ENCODE data around the gene LAMA3. TPM values are rescaled to one million over a fixed set of nuclear protein-coding genes. Genes with fewer than 3 reads are reported as not detected.
A peak's percentile ranks its signal among the peaks of the same experiment; 100 is the strongest.

LAMA3 gene
- total RNA-seq, 2 donors from 2014 or later: 9.3 to 21.1 TPM

DNA sequence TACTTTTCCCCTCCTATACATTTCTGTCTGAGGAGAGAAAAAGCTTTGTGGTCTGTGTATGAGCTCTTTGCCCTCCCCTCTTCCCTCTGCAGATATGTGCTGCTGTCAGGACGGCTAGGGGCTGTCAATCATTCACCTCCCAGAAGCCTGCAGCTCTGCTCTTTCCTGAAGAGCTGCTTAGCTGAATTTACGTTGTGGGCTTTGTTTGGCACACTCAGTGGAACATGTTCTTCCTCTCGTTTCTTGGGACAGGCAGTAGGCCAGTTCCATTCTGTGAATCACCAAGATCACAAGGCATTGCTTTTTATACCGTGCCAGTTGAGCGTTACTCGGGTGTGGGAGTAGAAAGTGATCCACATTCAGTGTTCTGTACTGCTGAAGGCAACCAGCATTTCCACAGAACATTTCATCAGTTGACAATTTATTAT lies 136.7 kb downstream of the LAMA3 start:
- 42 to 65% methylated on average over 6 of the region's 6 CpGs for WGBS, 2 donors

DNA sequence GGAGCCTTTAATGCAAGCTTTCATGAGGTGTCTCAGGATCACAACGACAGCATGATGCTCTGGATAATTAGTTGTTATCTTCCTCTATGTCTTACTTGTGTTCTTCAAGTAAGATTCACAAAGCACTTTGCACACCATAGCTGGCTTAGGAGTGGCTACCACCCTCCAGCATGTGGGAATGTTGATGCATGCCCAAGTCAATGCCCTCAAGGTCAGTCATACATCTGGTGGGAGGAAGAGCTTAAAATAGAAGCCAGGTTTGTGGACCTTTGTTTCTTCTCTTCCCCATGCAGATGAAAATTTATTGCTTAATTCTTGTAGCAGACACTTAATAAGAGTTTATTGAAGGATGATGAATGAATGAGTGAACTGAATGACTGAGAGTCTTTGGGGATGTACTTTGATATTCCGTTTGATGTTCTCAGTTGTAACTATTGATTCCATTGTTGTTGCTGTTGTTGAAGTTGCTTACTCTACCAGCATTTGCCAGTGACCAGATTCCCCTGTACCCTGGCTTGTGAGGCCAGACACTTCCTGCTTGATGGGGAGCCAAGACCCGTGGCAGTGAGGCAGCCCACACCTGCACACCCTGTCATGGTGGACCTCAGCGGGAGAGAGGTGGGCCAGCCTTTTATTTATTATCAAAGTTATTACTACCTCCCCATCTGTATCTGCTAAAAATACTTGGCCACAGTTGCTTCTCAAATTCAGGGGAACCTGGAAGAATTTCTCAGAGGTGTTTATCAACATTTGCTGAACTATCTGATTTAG lies 137.8 kb downstream of the LAMA3 start:
- no peak for ATAC-seq
- H3K4me3 ChIP-seq: no peak overlapping the region
- intact Hi-C loops (cut with DNase I): no loop called here
- H3K9me3 ChIP-seq: no peaks in the 10 kb centered on the region
- no peak for DNase-seq
- no peaks in the 10 kb centered on the region for H3K4me1 ChIP-seq
- no peak for TF ChIP-seq POLR2A (IDR thresholded peaks at IDR 0.05)
- TF ChIP-seq CTCF (IDR thresholded peaks at IDR 0.05): no peak
- H3K27ac ChIP-seq: no peak overlapping the region
- no peaks in the 10 kb centered on the region for H3K36me3 ChIP-seq (replicated peaks in 1 of 2; ENCODE audit: insufficient read depth in 1 of 2, low read depth in 2 of 2)
- no peaks in the 10 kb centered on the region for H3K27me3 ChIP-seq
- WGBS, 2 donors: 71 to 82% methylated on average over 4 of the region's 4 CpGs

More for the DNA sequence above, 136.7 kb downstream of the LAMA3 start:
- intact Hi-C loops (cut with DNase I): no loop called here
- Histone ChIP-seq H3K36me3 (replicated peaks in 1 of 2; ENCODE audit: insufficient read depth in 1 of 2, low read depth in 2 of 2) (no peaks in the 10 kb centered on the region), H3K4me3 (no peak overlapping the region), H3K27ac (no peak overlapping the region), H3K9me3 (no peaks in the 10 kb centered on the region), H3K27me3 (no peaks in the 10 kb centered on the region), H3K4me1 (no peaks in the 10 kb centered on the region)
- peak in 3 of 4 donors; percentile 24 to 51 (median 28) for DNase-seq
- no peak for TF ChIP-seq POLR2A (IDR thresholded peaks at IDR 0.05)
- TF ChIP-seq CTCF (IDR thresholded peaks at IDR 0.05): no peak
- ATAC-seq: peak; percentile 30

DNA sequence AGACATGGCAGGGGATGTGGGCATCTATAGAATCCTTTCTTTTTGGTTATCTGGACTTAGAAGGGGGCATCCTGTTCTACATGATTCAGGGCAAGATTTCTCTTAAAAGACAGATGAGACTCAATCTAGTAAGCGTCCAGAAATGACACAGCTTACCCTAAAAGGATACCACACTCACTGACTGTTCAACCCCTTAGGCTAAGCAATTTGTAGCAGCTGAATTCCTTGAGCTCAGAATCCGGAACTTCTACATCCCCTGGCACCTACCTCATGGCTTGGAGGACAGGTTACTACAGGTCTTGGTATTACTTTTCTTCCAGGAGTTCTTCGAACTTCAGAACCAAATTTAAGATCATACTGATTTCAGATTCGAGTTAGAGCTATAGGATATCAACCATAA lies 138.4 kb downstream of the LAMA3 start:
- no peak overlapping the region for H3K27ac ChIP-seq
- H3K4me1 ChIP-seq: no peaks in the 10 kb centered on the region
- H3K27me3 ChIP-seq: no peaks in the 10 kb centered on the region
- no peaks in the 10 kb centered on the region for H3K36me3 ChIP-seq (replicated peaks in 1 of 2; ENCODE audit: insufficient read depth in 1 of 2, low read depth in 2 of 2)
- no peak for TF ChIP-seq CTCF (IDR thresholded peaks at IDR 0.05)
- TF ChIP-seq POLR2A (IDR thresholded peaks at IDR 0.05): no peak
- no peak overlapping the region for H3K4me3 ChIP-seq
- 73 to 83% methylated on average over 4 of the region's 4 CpGs for WGBS, 2 donors
- DNase-seq (no peak), ATAC-seq (no peak)
- no peaks in the 10 kb centered on the region for H3K9me3 ChIP-seq
- intact Hi-C loops (cut with DNase I): no loop called here

DNA sequence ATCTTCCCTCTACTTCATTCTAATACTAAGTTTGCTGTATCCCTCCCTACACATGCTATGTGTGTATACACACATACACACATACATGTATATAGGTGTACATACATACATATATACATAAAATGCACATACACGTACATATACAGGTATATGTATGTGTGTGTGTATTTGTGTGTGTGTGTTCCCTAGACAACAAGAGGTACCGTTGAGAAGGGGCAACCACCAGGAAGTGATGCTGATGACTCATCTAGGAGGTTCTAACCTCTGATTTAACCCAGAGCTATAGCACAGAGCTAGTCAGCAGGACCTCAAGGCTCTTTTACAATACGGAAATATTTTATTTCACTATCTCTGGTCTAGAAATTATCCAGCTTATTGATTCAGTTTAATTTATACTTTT lies 139.2 kb downstream of the LAMA3 start:
- peak; percentile 30 for ATAC-seq

More for the DNA sequence above, 139.2 kb downstream of the LAMA3 start:
- Histone ChIP-seq H3K27me3 (no peaks in the 10 kb centered on the region), H3K4me3 (no peak overlapping the region), H3K4me1 (no peaks in the 10 kb centered on the region), H3K9me3 (no peaks in the 10 kb centered on the region), H3K36me3 (replicated peaks in 1 of 2; ENCODE audit: insufficient read depth in 1 of 2, low read depth in 2 of 2) (no peaks in the 10 kb centered on the region), H3K27ac (no peak overlapping the region)
- TF ChIP-seq POLR2A (IDR thresholded peaks at IDR 0.05) (no peak), CTCF (IDR thresholded peaks at IDR 0.05) (no peak)
- intact Hi-C loops (cut with DNase I): no loop called here
- peak in 1 of 4 donors; percentile 16 for DNase-seq
- 35 to 56% methylated on average over 3 of the region's 3 CpGs for WGBS, 2 donors
